AG04450 (cell line): ENCODE measurements around the gene UBE2D2. TPM values are rescaled to one million over a fixed set of nuclear protein-coding genes. Genes with fewer than 3 reads are reported as not detected.

Source experiments
- CTCF ChIA-PET: fragments of 300-600, 350-600 bp; formaldehyde crosslinking; extraction: SDS; loops from one replicate; lab custom pipeline; 2022; ENCODE audit warnings: antibody characterized with exemption, inconsistent platforms; lab: Charles Lee
- POLR2A ChIA-PET: fragments of 350-600 bp; formaldehyde crosslinking; extraction: SDS; loops from one replicate; lab custom pipeline; 2021; ENCODE audit warnings: antibody characterized with exemption, inconsistent platforms; lab: Yijun Ruan, JAX
- DNase-seq: peaks from one replicate; pipeline ENCODE4 v3.0.0-alpha.2; 2011; ENCODE audit warnings: low read depth, low spot score
- H3K27ac ChIP-seq: one replicate; pipeline ENCODE4 v1.5.1; 2012; ENCODE audit warnings: low read depth, low read length, control low read depth
- H3K27me3 ChIP-seq: one replicate; pipeline ENCODE4 v1.6.0; 2012; ENCODE audit warnings: low read length; ENCODE audit not compliant: control insufficient read depth, insufficient read depth
- H3K4me3 ChIP-seq: 2 replicates; pipeline ENCODE4 v1.5.1; 2011; ENCODE audit warnings: mild to moderate bottlenecking, low read depth, low read length, control low read depth
- H3K9me3 ChIP-seq: 2 replicates; pipeline ENCODE4 v1.5.1; 2012; ENCODE audit warnings: low read length; ENCODE audit not compliant: control insufficient read depth, insufficient read depth
- polyA plus RNA-seq: library from polyadenylated mRNA; depleted of rRNA; stranded (reverse); fragments of >200 nt; gene quantifications from 2 replicates; pipeline ENCODE4 v1.2.3, GENCODE V29; 2011
- TF ChIP-seq, protein P1 (sequence below): IDR thresholded peaks from 2 replicates; pipeline ENCODE4 v1.5.1; 2011; ENCODE audit warnings: low read depth, low read length, control low read depth, inconsistent platforms

Gene UBE2D2
- polyA plus RNA-seq, 1 experiment, result 60.9 TPM

DNA sequence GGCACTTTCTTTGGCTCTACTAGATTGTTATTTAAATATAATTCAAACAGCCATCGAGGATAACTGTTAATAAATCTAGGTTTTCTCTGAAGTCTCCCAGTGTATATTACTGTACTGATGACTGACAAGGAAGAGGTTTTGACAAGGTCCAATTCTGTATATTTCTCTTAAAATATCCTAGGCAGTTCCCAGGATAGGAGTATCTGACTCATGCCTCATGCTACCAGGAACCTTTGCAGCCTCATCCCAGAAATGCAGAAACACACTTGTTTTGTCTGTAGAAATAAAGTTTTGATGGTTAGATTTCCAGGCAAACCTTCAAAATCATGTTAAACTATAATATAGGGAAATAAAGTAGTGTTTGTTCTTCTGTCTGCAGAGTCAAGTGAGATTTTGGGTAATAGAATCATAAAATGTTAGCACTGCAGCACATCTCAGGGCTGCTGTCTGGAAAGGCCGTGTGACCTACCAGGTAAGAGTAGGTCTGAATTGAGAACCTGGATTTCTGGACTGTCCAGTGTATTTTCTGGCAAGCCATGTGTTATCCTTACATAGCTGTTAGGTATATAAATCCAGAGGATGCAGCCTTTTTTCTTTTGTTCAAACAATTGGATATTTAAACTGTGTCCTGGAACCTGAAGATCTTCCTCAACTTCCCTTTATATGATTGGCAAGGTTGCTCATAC lies 8.3 kb downstream of the UBE2D2 start:
- Histone ChIP-seq H3K4me3 (no peak overlapping the region), H3K27me3 (no peaks in the 10 kb centered on the region), H3K9me3 (no peaks in the 10 kb centered on the region), H3K27ac (no peak overlapping the region)
- ChIA-PET CTCF (no interaction called here), POLR2A (no interaction called here)
- TF ChIP-seq, protein P1, sequence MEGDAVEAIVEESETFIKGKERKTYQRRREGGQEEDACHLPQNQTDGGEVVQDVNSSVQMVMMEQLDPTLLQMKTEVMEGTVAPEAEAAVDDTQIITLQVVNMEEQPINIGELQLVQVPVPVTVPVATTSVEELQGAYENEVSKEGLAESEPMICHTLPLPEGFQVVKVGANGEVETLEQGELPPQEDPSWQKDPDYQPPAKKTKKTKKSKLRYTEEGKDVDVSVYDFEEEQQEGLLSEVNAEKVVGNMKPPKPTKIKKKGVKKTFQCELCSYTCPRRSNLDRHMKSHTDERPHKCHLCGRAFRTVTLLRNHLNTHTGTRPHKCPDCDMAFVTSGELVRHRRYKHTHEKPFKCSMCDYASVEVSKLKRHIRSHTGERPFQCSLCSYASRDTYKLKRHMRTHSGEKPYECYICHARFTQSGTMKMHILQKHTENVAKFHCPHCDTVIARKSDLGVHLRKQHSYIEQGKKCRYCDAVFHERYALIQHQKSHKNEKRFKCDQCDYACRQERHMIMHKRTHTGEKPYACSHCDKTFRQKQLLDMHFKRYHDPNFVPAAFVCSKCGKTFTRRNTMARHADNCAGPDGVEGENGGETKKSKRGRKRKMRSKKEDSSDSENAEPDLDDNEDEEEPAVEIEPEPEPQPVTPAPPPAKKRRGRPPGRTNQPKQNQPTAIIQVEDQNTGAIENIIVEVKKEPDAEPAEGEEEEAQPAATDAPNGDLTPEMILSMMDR, result no peak
- no peak for DNase-seq

DNA sequence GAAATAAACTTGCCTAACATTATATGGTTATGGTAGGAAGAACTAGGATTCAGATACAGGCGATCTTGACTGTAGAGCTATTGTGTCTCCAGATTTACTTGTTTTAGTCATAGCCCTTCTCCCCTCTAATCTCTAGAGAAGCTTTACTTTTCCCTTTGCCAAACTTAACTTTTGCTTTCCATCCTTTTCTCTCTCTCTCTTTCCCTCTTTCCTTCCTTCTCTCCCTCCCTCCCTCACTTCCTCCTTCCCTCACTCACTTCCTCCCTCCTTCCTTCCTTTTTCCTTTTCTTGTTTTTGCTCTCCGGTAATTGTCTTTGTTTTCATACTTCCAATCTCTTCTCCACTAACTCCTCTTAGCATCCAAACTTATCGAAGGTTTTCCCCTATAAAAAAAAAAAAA lies 10.4 kb downstream of the UBE2D2 start:
- no peak overlapping the region for H3K27ac ChIP-seq
- TF ChIP-seq, protein P1, result no peak
- DNase-seq, result no peak
- H3K9me3 ChIP-seq, result no peaks in the 10 kb centered on the region
- H3K27me3 ChIP-seq, result no peaks in the 10 kb centered on the region
- POLR2A ChIA-PET, result interaction anchor here (0.6 to 1.8 kb wide), 5 partner anchors 8 to 66 kb away, joined by 3 to 7 read pairs (median 6); partner anchors contain the start of gene UBE2D2
- CTCF ChIA-PET, result interaction anchor here (0.7 to 1.7 kb wide), 5 partner anchors 11 to 194 kb away, joined by 3 to 7 read pairs (median 4); no protein-coding TSS in a partner anchor
- H3K4me3 ChIP-seq, result no peak overlapping the region

DNA sequence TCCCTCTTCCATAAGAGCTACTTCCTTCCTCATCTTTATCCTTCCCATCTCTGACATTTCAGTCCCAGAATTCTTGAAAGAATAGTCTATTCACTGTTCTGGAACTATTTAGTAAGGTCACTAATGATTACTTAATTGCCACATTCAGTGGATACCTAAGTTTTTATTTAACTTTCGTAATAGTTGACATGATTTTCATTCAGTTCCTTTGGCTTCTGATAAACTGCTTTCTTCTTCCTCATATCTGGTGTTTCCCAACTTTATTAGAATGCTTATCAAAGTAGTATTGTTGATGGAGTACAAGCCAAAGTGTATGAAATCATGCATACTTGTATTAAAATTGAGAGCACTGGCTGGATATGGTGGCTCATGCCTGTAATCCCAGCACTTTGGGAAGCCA lies 10.8 kb downstream of the UBE2D2 start:
- TF ChIP-seq, protein P1, result no peak
- no peak for DNase-seq
- CTCF ChIA-PET, result interaction anchor here (0.6 to 1.7 kb wide), 6 partner anchors 11 to 194 kb away, joined by 3 to 7 read pairs (median 4); no protein-coding TSS in a partner anchor
- Histone ChIP-seq H3K27ac (no peak overlapping the region), H3K27me3 (no peaks in the 10 kb centered on the region), H3K9me3 (no peaks in the 10 kb centered on the region), H3K4me3 (no peak overlapping the region)
- POLR2A ChIA-PET, result interaction anchor here (0.6 to 1.8 kb wide), 5 partner anchors 8 to 66 kb away, joined by 3 to 7 read pairs (median 6); partner anchors contain the start of gene UBE2D2

DNA sequence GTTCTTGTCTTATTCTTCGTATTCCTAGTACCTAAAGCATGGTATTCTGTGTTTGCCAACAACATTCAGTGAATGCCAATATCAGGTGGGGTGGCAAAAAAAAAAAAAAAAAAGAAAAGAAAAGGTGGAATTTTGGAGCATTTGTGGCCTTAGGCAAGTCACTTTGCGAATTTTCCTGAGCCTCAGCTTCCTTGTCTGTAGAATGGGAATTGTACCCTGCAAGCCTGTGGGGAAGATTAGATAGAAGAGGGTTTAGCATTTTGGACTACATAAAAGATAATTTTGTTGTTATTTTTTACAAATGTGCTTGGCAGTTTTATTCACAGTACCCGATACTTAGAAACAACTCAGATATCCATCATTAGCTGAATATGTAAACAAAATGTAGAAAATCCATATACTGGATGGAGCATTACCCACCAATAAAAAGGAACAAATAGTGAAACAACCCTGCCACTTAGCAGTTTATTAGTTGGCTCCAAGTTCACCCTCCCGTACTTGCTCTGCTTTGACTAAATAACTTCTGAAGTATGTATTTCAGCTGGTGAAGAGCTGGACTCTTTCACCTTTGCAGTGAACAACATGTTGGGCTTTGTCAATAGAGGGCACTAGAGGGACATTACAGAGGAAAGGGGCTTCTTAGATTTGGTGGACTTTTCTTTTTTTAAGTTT lies 13.6 kb downstream of the UBE2D2 start:
- Histone ChIP-seq H3K27me3 (no peaks in the 10 kb centered on the region), H3K27ac (no peak overlapping the region), H3K4me3 (no peak overlapping the region), H3K9me3 (no peaks in the 10 kb centered on the region)
- POLR2A ChIA-PET, result interaction anchor here (0.7 to 0.8 kb wide), 3 partner anchors 12 to 93 kb away, joined by 6 read pairs; no protein-coding TSS in a partner anchor
- no peak for DNase-seq
- TF ChIP-seq, protein P1, result peak; percentile 81
- CTCF ChIA-PET, result interaction anchor here (0.7 to 2.1 kb wide), 13 partner anchors 9 to 191 kb away, joined by 3 to 16 read pairs (median 4); no protein-coding TSS in a partner anchor
